Middle frontal gyrus (tissue), 1 donor: Measurements from ENCODE around the gene F5.
"Not testable (repeated sequence)": the region's sequence is repeated elsewhere in the genome, so short reads cannot be mapped to it uniquely, and the experiment has no call there.

Experiments used
- DNase-seq: peaks from one replicate; pipeline ENCODE4 v3.0.0-alpha.2; 2015; ENCODE audit warnings: low spot score; ENCODE audit errors: extremely low spot score

Gene F5

GRCh38 chr1:169546087-169546995 is 39.9 kb downstream of the F5 start:
- DNase-seq = peak; percentile 68

- DNase-seq = no peak
Observed at GRCh38 chr1:169545472-169545871, 40.8 kb downstream of the F5 start.

- DNase-seq = no peak
Observed at GRCh38 chr1:169538998-169539871, 47.0 kb downstream of the F5 start.

GRCh38 chr1:169534653-169535052 is 51.6 kb downstream of the F5 start:
- DNase-seq = no peak

GRCh38 chr1:169533528-169534190 is 52.6 kb downstream of the F5 start:
- not testable (repeated sequence) for DNase-seq

GRCh38 chr1:169530448-169530847 is 55.8 kb downstream of the F5 start:
- no peak for DNase-seq

GRCh38 chr1:169529068-169529642 is 57.1 kb downstream of the F5 start:
- DNase-seq = no peak

- DNase-seq = no peak
Observed at GRCh38 chr1:169528215-169529067, 57.8 kb downstream of the F5 start.

GRCh38 chr1:169527451-169528214 is 58.6 kb downstream of the F5 start:
- no peak for DNase-seq

GRCh38 chr1:169527001-169527400 is 59.3 kb downstream of the F5 start:
- no peak for DNase-seq

GRCh38 chr1:169526120-169526832 is 60.0 kb downstream of the F5 start:
- DNase-seq = no peak

- no peak for DNase-seq
Observed at GRCh38 chr1:169525391-169525790, 60.9 kb downstream of the F5 start.

- no peak for DNase-seq
Observed at GRCh38 chr1:169523904-169524303, 62.4 kb downstream of the F5 start.

GRCh38 chr1:169521226-169521625 is 65.1 kb downstream of the F5 start:
- no peak for DNase-seq

GRCh38 chr1:169517558-169518186 is 68.6 kb downstream of the F5 start:
- DNase-seq = no peak

GRCh38 chr1:169515641-169516040 is 70.6 kb downstream of the F5 start:
- DNase-seq = no peak

- DNase-seq = no peak
Observed at GRCh38 chr1:169514566-169515270, 71.6 kb downstream of the F5 start.

- DNase-seq = no peak
Observed at GRCh38 chr1:169513208-169513607, 73.1 kb downstream of the F5 start.
